Calu3 (cell line): Measurements from ENCODE around the gene ARL15. TPM values are rescaled to one million over a fixed set of nuclear protein-coding genes. Genes with fewer than 3 reads are reported as not detected.

Experiments
- BruUV-seq: library from RNA; stranded (reverse); fragments of 400-500 nt; replicated peaks from 2 replicates; lab custom pipeline; 2021; lab: Mats Ljungman, UMichigan
- CTCF ChIA-PET: fragments of 300-600 bp; sonication (Branson Sonifier 250); formaldehyde crosslinking; loops from one replicate; lab custom pipeline; 2022; ENCODE audit warnings: antibody characterized with exemption; lab: Charles Lee
- DNase-seq: peaks from one replicate; pipeline ENCODE4 v3.0.0; 2022
- H3K27ac Mint-ChIP-seq: one replicate; pipeline ENCODE4 v1.8.0; 2022; ENCODE audit warnings: mixed read lengths; ENCODE audit not compliant: unreplicated experiment
- H3K27me3 Mint-ChIP-seq: one replicate; pipeline ENCODE4 v1.8.0; 2022; ENCODE audit warnings: mixed read lengths; ENCODE audit not compliant: unreplicated experiment
- H3K36me3 Mint-ChIP-seq: one replicate; pipeline ENCODE4 v1.8.0; 2022; ENCODE audit warnings: mild to moderate bottlenecking, moderate library complexity, mixed read lengths; ENCODE audit not compliant: insufficient read depth, unreplicated experiment
- H3K4me1 Mint-ChIP-seq: one replicate; pipeline ENCODE4 v1.8.0; 2022; ENCODE audit warnings: mild to moderate bottlenecking, low read depth, mixed read lengths; ENCODE audit not compliant: unreplicated experiment
- H3K4me3 Mint-ChIP-seq: one replicate; pipeline ENCODE4 v1.8.0; 2022; ENCODE audit warnings: mild to moderate bottlenecking, low read depth, moderate library complexity, mixed read lengths; ENCODE audit not compliant: unreplicated experiment
- H3K9me3 Mint-ChIP-seq: one replicate; pipeline ENCODE4 v1.8.0; 2022; ENCODE audit warnings: low read depth, mixed read lengths; ENCODE audit not compliant: unreplicated experiment
- CTCF ChIP-seq: fragments of 200-600 bp; IDR thresholded peaks from one replicate; pipeline ENCODE4 v1.8.0; 2022; ENCODE audit warnings: antibody characterized with exemption; ENCODE audit not compliant: unreplicated experiment
- intact Hi-C: fragments of 100-400 bp; cut with micrococcal nuclease; formaldehyde crosslinking; loops from one replicate; pipeline ENCODE4 v1.10.0; 2022; ENCODE audit not compliant: unreplicated experiment
- total RNA-seq: library from RNA; stranded (reverse); gene quantifications from 2 replicates; pipeline ENCODE4 v1.2.3, GENCODE V29; 2022

The ARL15 gene
- total RNA-seq, 1 experiment from 2014 or later: 15.1 TPM

- TF ChIP-seq CTCF: no peak
- CTCF ChIA-PET: interaction anchor here (0.6 kb wide), 1 partner anchor 14 kb away, joined by 4 read pairs; no protein-coding TSS in a partner anchor
- no peaks in the 10 kb centered on the region for H3K9me3 Mint-ChIP-seq
- no TSS peak for BruUV-seq
- no peaks in the 10 kb centered on the region for H3K4me1 Mint-ChIP-seq
- H3K4me3 Mint-ChIP-seq: no peak overlapping the region
- H3K36me3 Mint-ChIP-seq: no peaks in the 10 kb centered on the region
- intact Hi-C loops: no loop called here
- no peak for DNase-seq
- H3K27me3 Mint-ChIP-seq: no peaks in the 10 kb centered on the region
- H3K27ac Mint-ChIP-seq: no peak overlapping the region
Observed at GRCh38 chr5:54274944-54275343, 35.4 kb downstream of the ARL15 start.

GRCh38 chr5:54273715-54274114 is 36.7 kb downstream of the ARL15 start:
- no peak for TF ChIP-seq CTCF
- H3K4me1 Mint-ChIP-seq: no peaks in the 10 kb centered on the region
- H3K9me3 Mint-ChIP-seq: no peaks in the 10 kb centered on the region
- H3K4me3 Mint-ChIP-seq: no peak overlapping the region
- CTCF ChIA-PET: no interaction called here
- no peak for DNase-seq
- H3K36me3 Mint-ChIP-seq: no peaks in the 10 kb centered on the region
- H3K27ac Mint-ChIP-seq: no peak overlapping the region
- intact Hi-C loops: no loop called here
- BruUV-seq: no TSS peak
- H3K27me3 Mint-ChIP-seq: no peaks in the 10 kb centered on the region

GRCh38 chr5:54272746-54273145 is 37.6 kb downstream of the ARL15 start:
- Mint-ChIP-seq H3K36me3 (no peaks in the 10 kb centered on the region), H3K4me1 (no peaks in the 10 kb centered on the region), H3K27ac (no peak overlapping the region), H3K4me3 (no peak overlapping the region), H3K9me3 (no peaks in the 10 kb centered on the region), H3K27me3 (no peaks in the 10 kb centered on the region)
- intact Hi-C loops: no loop called here
- BruUV-seq: no TSS peak
- CTCF ChIA-PET: interaction anchor here (0.7 kb wide), 1 partner anchor 37 kb away, joined by 4 read pairs; no protein-coding TSS in a partner anchor
- DNase-seq: no peak
- no peak for TF ChIP-seq CTCF

GRCh38 chr5:54270326-54270725 is 40.0 kb downstream of the ARL15 start:
- H3K4me1 Mint-ChIP-seq: no peaks in the 10 kb centered on the region
- H3K27me3 Mint-ChIP-seq: no peaks in the 10 kb centered on the region
- intact Hi-C loops: no loop called here
- TF ChIP-seq CTCF: no peak
- H3K9me3 Mint-ChIP-seq: no peaks in the 10 kb centered on the region
- no peak overlapping the region for H3K4me3 Mint-ChIP-seq
- H3K36me3 Mint-ChIP-seq: no peaks in the 10 kb centered on the region
- H3K27ac Mint-ChIP-seq: no peak overlapping the region
- no TSS peak for BruUV-seq
- CTCF ChIA-PET: no interaction called here
- no peak for DNase-seq
